GM12872 (cell line): ENCODE data around the gene ASCL2.

Source experiments
- CTCF ChIP-seq: IDR thresholded peaks from 3 replicates; pipeline ENCODE4 v1.5.1; 2011; ENCODE audit warnings: low read depth, mild to moderate bottlenecking, low read length, moderate library complexity; ENCODE audit not compliant: insufficient read depth

The ASCL2 gene

GRCh38 chr11:2265854-2266585 is 4.4 kb downstream of the ASCL2 start:
- no peak for TF ChIP-seq CTCF

GRCh38 chr11:2265396-2265795 is 5.0 kb downstream of the ASCL2 start:
- TF ChIP-seq CTCF = no peak

GRCh38 chr11:2264366-2265053 is 5.9 kb downstream of the ASCL2 start:
- TF ChIP-seq CTCF = no peak

- TF ChIP-seq CTCF = no peak
Observed at GRCh38 chr11:2263724-2264360, 6.5 kb downstream of the ASCL2 start.

- TF ChIP-seq CTCF = no peak
Observed at GRCh38 chr11:2263071-2263565, 7.3 kb downstream of the ASCL2 start.

GRCh38 chr11:2262301-2263070 is 7.9 kb downstream of the ASCL2 start:
- TF ChIP-seq CTCF = no peak
